IPS DF 4.7 (cell line): ENCODE measurements around the gene SLC12A7.
"Not testable (repeated sequence)": the region's sequence is repeated elsewhere in the genome, so short reads cannot be mapped to it uniquely, and the experiment has no call there.

Experiments
- DNase-seq: peaks from one replicate; pipeline ENCODE4 v3.0.0-alpha.2; 2013; ENCODE audit warnings: low spot score; ENCODE audit errors: extremely low read depth

Gene SLC12A7

DNA sequence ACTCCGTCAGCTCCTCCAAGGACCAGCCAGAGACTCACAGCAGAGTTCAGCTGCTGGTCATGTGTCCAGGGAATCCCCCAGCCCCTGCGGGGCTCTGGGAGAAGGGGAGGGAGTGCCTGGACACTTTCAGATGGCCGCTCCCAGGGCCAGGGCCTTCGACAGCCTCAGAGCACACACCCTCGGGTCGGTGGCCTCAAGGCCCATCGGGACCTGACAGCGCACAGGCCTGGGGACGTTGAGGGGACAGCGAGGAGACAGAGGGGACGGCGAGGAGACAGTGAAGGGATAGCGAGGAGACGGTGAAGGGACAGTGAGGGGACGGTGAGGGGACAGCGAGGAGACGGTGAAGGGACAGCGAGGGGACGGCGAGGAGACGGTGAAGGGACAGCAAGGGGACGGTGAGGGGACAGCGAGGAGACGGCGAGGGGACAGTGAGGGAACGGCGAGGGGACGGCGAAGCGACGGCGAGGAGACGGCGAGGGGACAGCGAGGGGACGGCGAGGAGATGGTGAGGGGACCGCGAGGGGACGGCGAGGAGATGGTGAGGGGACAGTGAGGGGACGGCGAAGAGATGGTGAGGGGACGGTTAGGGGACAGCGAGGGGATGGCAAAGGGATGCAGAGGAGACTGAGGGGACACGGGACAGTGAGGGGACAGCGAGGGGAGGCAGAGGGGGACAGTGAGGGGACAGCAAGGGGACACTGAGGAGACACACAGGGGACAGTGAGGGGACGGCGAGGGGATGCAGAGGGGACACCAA, 47.3 kb downstream of the SLC12A7 start:
- no peak for DNase-seq

DNA sequence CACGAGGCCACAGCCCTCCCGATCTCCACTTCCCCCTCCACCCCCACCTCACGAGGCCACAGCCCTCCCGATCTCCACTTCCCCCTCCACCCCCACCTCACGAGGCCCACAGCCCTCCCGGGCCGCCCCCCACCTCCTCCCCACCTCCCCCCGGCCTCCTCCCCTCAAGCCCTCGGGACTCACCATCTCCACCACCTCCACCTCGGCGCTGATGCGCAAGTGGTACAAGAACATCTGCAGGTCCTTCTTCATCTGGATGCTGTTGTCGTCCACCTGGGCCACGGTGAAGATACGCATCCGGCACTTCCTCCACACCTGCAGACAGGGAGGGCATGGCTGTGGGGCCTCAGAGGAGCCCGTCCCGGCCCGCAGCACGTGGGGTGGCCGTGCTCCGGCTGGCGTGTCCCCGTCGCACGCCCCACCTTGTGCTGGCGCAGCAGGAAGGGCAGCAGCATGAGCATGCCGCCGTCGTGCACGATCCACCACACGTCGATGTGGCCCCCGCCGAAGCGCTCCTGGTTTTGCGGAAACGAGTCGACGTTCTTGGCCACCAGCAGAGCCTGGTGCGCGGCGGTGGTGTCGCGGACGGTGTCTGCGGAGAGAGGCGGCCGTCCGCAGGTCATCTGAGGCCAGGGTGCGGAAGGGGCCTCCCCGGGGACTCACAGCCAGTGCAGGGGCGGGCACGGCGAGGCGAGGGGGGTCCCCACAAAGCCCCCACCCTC, 48.0 kb downstream of the SLC12A7 start:
- no peak for DNase-seq

- no peak for DNase-seq
These were observed 48.9 kb downstream of the SLC12A7 start for GRCh38 chr5:1062761-1063568.

DNA sequence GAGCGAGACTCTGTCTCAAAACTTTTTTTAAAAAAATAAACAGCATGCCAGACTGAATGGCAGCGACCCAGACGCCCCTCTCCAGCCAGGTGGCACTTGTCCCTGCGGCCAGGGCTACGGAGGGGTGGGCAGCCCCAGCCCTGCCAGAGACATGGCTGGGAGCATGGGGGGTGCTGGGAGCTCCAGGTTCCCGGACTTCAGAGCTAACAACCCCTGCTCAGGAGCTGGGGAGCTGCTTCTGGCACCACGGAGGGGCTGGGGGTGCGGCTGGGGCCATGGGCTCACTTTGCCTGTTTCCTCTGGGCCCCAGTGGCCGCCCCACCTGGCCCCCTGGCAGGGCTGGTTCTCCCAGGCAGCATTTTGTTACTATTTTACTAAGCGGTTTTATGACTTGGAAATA, 49.9 kb downstream of the SLC12A7 start:
- DNase-seq, result no peak

DNA sequence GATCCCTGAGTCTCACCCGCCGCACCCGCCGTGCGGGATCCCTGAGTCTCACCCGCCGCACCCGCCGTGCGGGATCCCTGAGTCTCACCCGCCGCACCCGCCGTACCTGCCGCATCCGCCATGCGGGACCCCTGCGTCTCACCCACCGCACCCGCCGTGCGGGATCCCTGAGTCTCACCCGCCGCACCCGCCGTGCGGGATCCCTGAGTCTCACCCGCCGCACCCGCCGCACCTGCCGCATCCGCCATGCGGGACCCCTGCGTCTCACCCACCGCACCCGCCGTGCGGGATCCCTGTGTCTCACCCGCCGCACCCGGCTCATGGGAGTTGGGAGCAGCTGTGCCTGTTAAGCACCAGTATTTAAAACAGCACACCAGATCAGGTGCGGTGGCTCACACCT, 50.6 kb downstream of the SLC12A7 start:
- DNase-seq, result not testable (repeated sequence)

- DNase-seq, result no peak
These were observed 51.3 kb downstream of the SLC12A7 start for GRCh38 chr5:1060535-1060981.

GRCh38 chr5:1059884-1060263, 52.0 kb downstream of the SLC12A7 start:
- DNase-seq, result no peak

GRCh38 chr5:1058988-1059883, 52.6 kb downstream of the SLC12A7 start:
- no peak for DNase-seq

- DNase-seq, result no peak
These were observed 53.5 kb downstream of the SLC12A7 start for GRCh38 chr5:1058083-1058945.

DNA sequence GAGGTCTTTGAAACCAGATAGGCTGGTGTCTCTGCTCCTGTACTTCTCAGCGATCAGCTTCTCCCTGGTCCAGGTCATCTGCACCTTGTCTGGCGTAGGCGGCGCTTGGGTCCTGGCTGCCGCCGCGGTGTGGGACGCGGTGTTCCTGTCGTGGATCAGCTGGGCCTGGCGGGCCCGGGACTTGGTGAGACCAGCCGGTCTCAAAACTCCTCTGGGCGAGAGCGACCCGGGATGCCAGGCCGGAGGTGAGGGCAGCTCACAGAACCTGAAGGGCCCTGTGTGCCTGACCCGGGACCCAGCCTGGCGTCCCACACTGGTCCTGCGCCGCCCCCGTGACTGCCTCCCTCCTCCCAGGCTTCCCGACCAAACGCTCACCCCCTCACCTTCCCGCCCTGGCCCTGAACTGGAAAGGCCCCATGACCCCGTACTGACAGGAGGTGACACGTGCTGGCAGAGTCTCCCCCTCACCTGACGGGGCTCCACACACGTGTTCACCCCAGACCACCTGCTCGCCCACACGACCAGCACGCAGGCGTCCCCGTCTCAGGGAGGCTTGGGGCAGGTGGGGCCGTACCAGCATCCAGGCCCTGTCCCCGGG, 54.3 kb downstream of the SLC12A7 start:
- DNase-seq, result no peak

GRCh38 chr5:1056611-1057484, 55.0 kb downstream of the SLC12A7 start:
- DNase-seq, result no peak

DNA sequence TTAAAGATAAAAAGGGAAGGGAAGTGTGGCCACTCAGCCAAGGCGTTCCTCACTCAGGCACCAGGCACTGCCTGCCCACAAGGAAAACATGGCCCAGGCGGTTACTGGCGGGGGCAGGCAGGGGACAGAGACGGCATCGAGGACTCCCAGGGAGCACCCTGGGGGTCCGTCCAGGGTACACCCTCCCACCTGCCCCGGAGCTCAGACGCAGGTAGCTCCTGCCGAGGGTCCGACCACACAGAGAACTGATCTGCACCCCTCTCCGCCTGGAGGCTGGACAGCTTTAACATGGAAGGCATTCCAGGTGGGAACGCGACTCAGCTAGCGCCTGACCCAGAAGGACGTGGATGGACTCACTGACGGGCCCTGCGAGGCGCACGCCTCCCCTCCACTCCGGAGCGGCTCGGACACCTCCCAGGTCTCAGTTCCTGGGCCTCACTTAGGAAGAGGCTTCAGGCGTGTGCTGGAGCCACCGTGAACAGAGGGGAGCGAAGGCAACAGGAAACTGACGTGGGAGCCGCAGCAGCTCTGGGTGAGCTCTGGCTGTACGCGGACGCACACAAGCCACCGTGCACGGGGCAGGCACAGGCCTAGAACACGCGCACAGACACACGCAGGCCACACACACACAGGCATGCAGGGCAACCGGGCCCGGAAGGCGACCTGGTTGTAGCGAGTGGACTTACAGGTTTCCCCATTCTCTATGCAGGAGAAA, 55.8 kb downstream of the SLC12A7 start:
- DNase-seq, result no peak

- DNase-seq, result no peak
These were observed 56.8 kb downstream of the SLC12A7 start for GRCh38 chr5:1054799-1055775.

GRCh38 chr5:1054018-1054798, 57.7 kb downstream of the SLC12A7 start:
- DNase-seq, result no peak

GRCh38 chr5:1053391-1054017, 58.4 kb downstream of the SLC12A7 start:
- no peak for DNase-seq
